H9 (cell line): ENCODE data around the gene ZNF318. TPM values are rescaled to one million over a fixed set of nuclear protein-coding genes. Genes with fewer than 3 reads are reported as not detected.
"Not testable (repeated sequence)": the region's sequence is repeated elsewhere in the genome, so short reads cannot be mapped to it uniquely, and the experiment has no call there.

Source experiments
- DNase-seq: peaks from one replicate; pipeline ENCODE4 v3.0.0-alpha.2; 2017
- H2AFZ ChIP-seq: one replicate; pipeline ENCODE4 v1.6.1; 2013; ENCODE audit warnings: mild to moderate bottlenecking, low read length, control low read depth, moderate library complexity
- H2AK5ac ChIP-seq: 2 replicates; pipeline ENCODE4 v1.6.1; 2013; ENCODE audit warnings: low read length, control low read depth, mixed read lengths; ENCODE audit not compliant: insufficient read length
- H2BK120ac ChIP-seq: one replicate; pipeline ENCODE4 v1.6.1; 2013; ENCODE audit warnings: low read depth, mild to moderate bottlenecking, low read length, control low read depth, inconsistent platforms; ENCODE audit not compliant: poor library complexity, severe bottlenecking
- H2BK12ac ChIP-seq: 2 replicates; pipeline ENCODE4 v1.6.1; 2013; ENCODE audit warnings: low read length, control low read depth, mixed read lengths, low read depth; ENCODE audit not compliant: insufficient read length
- H2BK15ac ChIP-seq: 2 replicates; pipeline ENCODE4 v1.6.1; 2013; ENCODE audit warnings: low read depth, low read length, control low read depth
- H2BK20ac ChIP-seq: one replicate; pipeline ENCODE4 v1.6.1; 2013; ENCODE audit warnings: low read depth, mild to moderate bottlenecking, low read length, control low read depth, inconsistent platforms; ENCODE audit not compliant: poor library complexity, severe bottlenecking
- H2BK5ac ChIP-seq: 2 replicates; pipeline ENCODE4 v1.6.1; 2013; ENCODE audit warnings: low read length, control low read depth, mixed read lengths; ENCODE audit not compliant: insufficient read length
- H3K14ac ChIP-seq: 2 replicates; pipeline ENCODE4 v1.6.1; 2013; ENCODE audit warnings: low read length, control low read depth; ENCODE audit not compliant: insufficient read depth
- H3K18ac ChIP-seq: 2 replicates; pipeline ENCODE4 v1.6.1; 2013; ENCODE audit warnings: low read depth, mild to moderate bottlenecking, mixed read lengths, low read length, control low read depth; ENCODE audit not compliant: insufficient read length
- H3K23ac ChIP-seq: 2 replicates; pipeline ENCODE4 v1.6.1; 2013; ENCODE audit warnings: low read length, control low read depth, mixed read lengths, low read depth; ENCODE audit not compliant: insufficient read length
- H3K23me2 ChIP-seq: 2 replicates; pipeline ENCODE4 v1.6.1; 2013; ENCODE audit warnings: low read depth, mild to moderate bottlenecking, mixed read lengths, low read length, control low read depth; ENCODE audit not compliant: insufficient read length, poor library complexity, severe bottlenecking
- H3K27ac ChIP-seq: 2 replicates; pipeline ENCODE4 v1.5.1; 2013; ENCODE audit warnings: low read length, control low read depth, mixed read lengths, low read depth; ENCODE audit not compliant: insufficient read length
- H3K27me3 ChIP-seq: 2 replicates; pipeline ENCODE4 v1.6.1; 2013; ENCODE audit warnings: low read length, control low read depth, inconsistent platforms; ENCODE audit not compliant: insufficient read depth
- H3K4ac ChIP-seq: 2 replicates; pipeline ENCODE4 v1.6.1; 2013; ENCODE audit warnings: low read depth, mild to moderate bottlenecking, control low read depth, inconsistent platforms, low read length, moderate library complexity
- H3K4me1 ChIP-seq: 2 replicates; pipeline ENCODE4 v1.6.1; 2013; ENCODE audit warnings: low read length, control low read depth, inconsistent platforms; ENCODE audit not compliant: insufficient read depth
- H3K4me2 ChIP-seq: 2 replicates; pipeline ENCODE4 v1.6.1; 2013; ENCODE audit warnings: low read length, control low read depth, mixed read lengths; ENCODE audit not compliant: insufficient read length, insufficient read depth
- H3K56ac ChIP-seq: 2 replicates; pipeline ENCODE4 v1.6.1; 2013; ENCODE audit warnings: low read depth, mild to moderate bottlenecking, mixed read lengths, low read length, control low read depth; ENCODE audit not compliant: insufficient read length
- H3K79me1 ChIP-seq: 2 replicates; pipeline ENCODE4 v1.6.1; 2013; ENCODE audit warnings: low read depth, mild to moderate bottlenecking, moderate library complexity, low read length, control low read depth, inconsistent platforms; ENCODE audit not compliant: insufficient read depth, poor library complexity, severe bottlenecking
- H3K79me2 ChIP-seq: 2 replicates; pipeline ENCODE4 v1.6.1; 2013; ENCODE audit warnings: low read length, control low read depth, inconsistent platforms; ENCODE audit not compliant: insufficient read depth
- H3K9ac ChIP-seq: 2 replicates; pipeline ENCODE4 v1.6.1; 2013; ENCODE audit warnings: low read length, control low read depth, mixed read lengths; ENCODE audit not compliant: insufficient read length; ENCODE audit errors: extremely low read depth
- H3K9me3 ChIP-seq: one replicate; pipeline ENCODE4 v1.6.1; 2013; ENCODE audit warnings: low read depth, low read length, inconsistent platforms; ENCODE audit not compliant: control insufficient read depth
- H3T11ph ChIP-seq: one replicate; pipeline ENCODE4 v1.6.1; 2013; ENCODE audit warnings: mild to moderate bottlenecking, low read length, control low read depth, inconsistent platforms
- H4K20me1 ChIP-seq: one replicate; pipeline ENCODE4 v1.6.1; 2013; ENCODE audit not compliant: control insufficient read depth, insufficient read length, insufficient read depth
- H4K5ac ChIP-seq: 2 replicates; pipeline ENCODE4 v1.6.1; 2013; ENCODE audit warnings: low read depth, mild to moderate bottlenecking, mixed read lengths, low read length, control low read depth; ENCODE audit not compliant: insufficient read length
- H4K8ac ChIP-seq: replicated peaks from 2 replicates; pipeline ENCODE4 v1.6.1; 2013; ENCODE audit warnings: low read length, control low read depth, mixed read lengths, low read depth; ENCODE audit not compliant: insufficient read length
- H4K91ac ChIP-seq: 2 replicates; pipeline ENCODE4 v1.6.1; 2013; ENCODE audit warnings: low read depth, mild to moderate bottlenecking, moderate library complexity, mixed read lengths, low read length, control low read depth; ENCODE audit not compliant: insufficient read length
- H3K27ac Mint-ChIP-seq, 3 experiments: 2 replicates in 2 of 3; 3 replicates in 1 of 3; pipeline ENCODE4 v1.8.0; 2020 to 2021; ENCODE audit warnings: mixed read lengths in 3 of 3, mild to moderate bottlenecking in 1 of 3, moderate library complexity in 1 of 3
- H3K27me3 Mint-ChIP-seq: 2 replicates; pipeline ENCODE4 v1.8.0; 2021; ENCODE audit warnings: low read depth, mild to moderate bottlenecking, moderate library complexity, mixed read lengths
- H3K36me3 Mint-ChIP-seq, 3 experiments: 2 replicates in 2 of 3; 3 replicates in 1 of 3; pipeline ENCODE4 v1.8.0; 2020 to 2021; ENCODE audit warnings: low read depth in 3 of 3, mixed read lengths in 3 of 3; ENCODE audit not compliant: insufficient read depth in 1 of 3
- H3K4me1 Mint-ChIP-seq, 2 experiments: 2 replicates each; pipeline ENCODE4 v1.8.0; 2020; ENCODE audit warnings: mixed read lengths in 2 of 2
- H3K4me3 Mint-ChIP-seq, 2 experiments: 2 replicates in 1 of 2; 3 replicates in 1 of 2; pipeline ENCODE4 v1.8.0; 2020 to 2021; ENCODE audit warnings: mild to moderate bottlenecking in 2 of 2, mixed read lengths in 2 of 2, moderate library complexity in 1 of 2
- H3K9me3 Mint-ChIP-seq, 2 experiments: 2 replicates in 1 of 2; 3 replicates in 1 of 2; pipeline ENCODE4 v1.8.0; 2020; ENCODE audit warnings: mild to moderate bottlenecking in 2 of 2, mixed read lengths in 2 of 2, moderate library complexity in 1 of 2
- CTCF ChIP-seq: fragments of 200-600 bp; sonication (generic); conservative IDR thresholded peaks from 3 replicates; pipeline ENCODE4 v1.8.0; 2021; ENCODE audit warnings: antibody characterized with exemption, mild to moderate bottlenecking
- WGBS: extraction: QIAGEN DNeasy Blood & Tissue Kit; methylation state at CpG from one replicate; pipeline ENCODE4 v1.1.7; 2013; ENCODE audit warnings: missing lambda C conversion rate, low lambda C conversion rate, mixed read lengths; ENCODE audit not compliant: insufficient read length; ENCODE audit errors: extremely low coverage; 5-methylcytosine and 5-hydroxymethylcytosine counted together
- total RNA-seq: library from RNA; stranded (reverse); gene quantifications from 2 replicates; pipeline ENCODE4 v1.2.1, GENCODE V29; 2021

Gene ZNF318
- total RNA-seq, 1 experiment from 2014 or later, result 16.3 TPM

- Mint-ChIP-seq H3K27me3 (peaks cover 6% of the 10 kb centered on the region), H3K27ac (peak overlapping the region in 2 of 3 experiments; percentile 46 to 75; a peak in 2 of 7 replicates), H3K36me3 (no peaks in the 10 kb centered on the region), H3K4me3 (no peak overlapping the region), H3K9me3 (no peaks in the 10 kb centered on the region), H3K4me1 (peaks cover 14 to 36% of the 10 kb centered on the region in 2 experiments)
- no peak overlapping the region for H2AK5ac ChIP-seq
- H2AFZ ChIP-seq, result no peak overlapping the region
- DNase-seq, result no peak
- no peak overlapping the region for H4K8ac ChIP-seq
- H3K23me2 ChIP-seq, result no peaks in the 10 kb centered on the region
- WGBS, result no CpG with 5 or more reads among the region's 13 CpGs
- no peak overlapping the region for H2BK120ac ChIP-seq
- TF ChIP-seq CTCF, result no peak
- H3K4me2 ChIP-seq, result no peak overlapping the region
- H3K79me2 ChIP-seq, result no peaks in the 10 kb centered on the region
- H2BK12ac ChIP-seq, result no peak overlapping the region
- H4K91ac ChIP-seq, result no peak overlapping the region
- no peaks in the 10 kb centered on the region for H3K79me1 ChIP-seq
- no peaks in the 10 kb centered on the region for H3K27me3 ChIP-seq
- H3K9ac ChIP-seq, result no peak overlapping the region
- H3K56ac ChIP-seq, result no peak overlapping the region
- no peak overlapping the region for H2BK20ac ChIP-seq
- H3K4me1 ChIP-seq, result peaks cover 3% of the 10 kb centered on the region; the same call in 1 of the 2 replicates
- no peak overlapping the region for H3K18ac ChIP-seq
- H3K4ac ChIP-seq, result no peak overlapping the region
- no peaks in the 10 kb centered on the region for H3K9me3 ChIP-seq
- no peak overlapping the region for H3T11ph ChIP-seq
- H2BK15ac ChIP-seq, result no peak overlapping the region
- no peak overlapping the region for H3K23ac ChIP-seq
- H4K20me1 ChIP-seq, result no peaks in the 10 kb centered on the region
- H2BK5ac ChIP-seq, result no peak overlapping the region
- no peak overlapping the region for H4K5ac ChIP-seq
- no peak overlapping the region for H3K14ac ChIP-seq
- no peak overlapping the region for H3K27ac ChIP-seq
Observed at GRCh38 chr6:43391440-43392031, 22.1 kb upstream of the ZNF318 start.

- not testable (repeated sequence) for DNase-seq, H2AFZ ChIP-seq
- WGBS, result no CpG with 5 or more reads among the region's 10 CpGs
Observed at GRCh38 chr6:43390753-43391439, 21.4 kb upstream of the ZNF318 start.

More at GRCh38 chr6:43390753-43391439, 21.4 kb upstream of the ZNF318 start:
- H3K14ac ChIP-seq, H4K5ac ChIP-seq, H3K23ac ChIP-seq, H3K27me3 Mint-ChIP-seq, H4K8ac ChIP-seq, H3K4me1 ChIP-seq, H3K79me1 ChIP-seq, H3K9ac ChIP-seq, H2BK15ac ChIP-seq, H3K36me3 Mint-ChIP-seq, H4K20me1 ChIP-seq, H4K91ac ChIP-seq, H3K23me2 ChIP-seq, H2BK20ac ChIP-seq, H3T11ph ChIP-seq, H3K9me3 ChIP-seq, H3K27ac ChIP-seq, H3K18ac ChIP-seq, H3K4me3 Mint-ChIP-seq, H3K4ac ChIP-seq, H3K27me3 ChIP-seq, H2BK12ac ChIP-seq, H2BK120ac ChIP-seq, H2BK5ac ChIP-seq, H3K4me2 ChIP-seq, H3K27ac Mint-ChIP-seq, H3K9me3 Mint-ChIP-seq, H2AK5ac ChIP-seq, H3K56ac ChIP-seq, H3K79me2 ChIP-seq: not testable (repeated sequence)
- H3K4me1 Mint-ChIP-seq, result peaks cover 9 to 30% of the 10 kb centered on the region in 2 experiments
